ENCODE results near the gene RNF114.

- TF ChIP-seq CTCF (conservative IDR thresholded peaks at IDR 0.05 in 1 of 2, IDR thresholded peaks at IDR 0.05 in 1 of 2; ENCODE audit: extremely low read depth in 1 of 2, insufficient read depth in 1 of 2, low read depth in 1 of 2, low read length in 2 of 2), result no peak
- TF ChIP-seq EZH2 (IDR thresholded peaks at IDR 0.05; ENCODE audit: borderline replicate concordance, low read length), result no peak
These were observed 19.0 kb downstream of the RNF114 start for GRCh38 chr20:49955167-49955566.

All from mammary epithelial cell (primary cell).